Measurements from ENCODE around the gene POLE2. TPM values are rescaled to one million over a fixed set of nuclear protein-coding genes. Genes with fewer than 3 reads are reported as not detected.

The POLE2 gene
- total and polyA plus RNA-seq, 2 of the 13 experiments (the other 11 are each of a cell fraction or from before 2014, with no cell fraction given), result 16.6 to 37.0 TPM

DNA sequence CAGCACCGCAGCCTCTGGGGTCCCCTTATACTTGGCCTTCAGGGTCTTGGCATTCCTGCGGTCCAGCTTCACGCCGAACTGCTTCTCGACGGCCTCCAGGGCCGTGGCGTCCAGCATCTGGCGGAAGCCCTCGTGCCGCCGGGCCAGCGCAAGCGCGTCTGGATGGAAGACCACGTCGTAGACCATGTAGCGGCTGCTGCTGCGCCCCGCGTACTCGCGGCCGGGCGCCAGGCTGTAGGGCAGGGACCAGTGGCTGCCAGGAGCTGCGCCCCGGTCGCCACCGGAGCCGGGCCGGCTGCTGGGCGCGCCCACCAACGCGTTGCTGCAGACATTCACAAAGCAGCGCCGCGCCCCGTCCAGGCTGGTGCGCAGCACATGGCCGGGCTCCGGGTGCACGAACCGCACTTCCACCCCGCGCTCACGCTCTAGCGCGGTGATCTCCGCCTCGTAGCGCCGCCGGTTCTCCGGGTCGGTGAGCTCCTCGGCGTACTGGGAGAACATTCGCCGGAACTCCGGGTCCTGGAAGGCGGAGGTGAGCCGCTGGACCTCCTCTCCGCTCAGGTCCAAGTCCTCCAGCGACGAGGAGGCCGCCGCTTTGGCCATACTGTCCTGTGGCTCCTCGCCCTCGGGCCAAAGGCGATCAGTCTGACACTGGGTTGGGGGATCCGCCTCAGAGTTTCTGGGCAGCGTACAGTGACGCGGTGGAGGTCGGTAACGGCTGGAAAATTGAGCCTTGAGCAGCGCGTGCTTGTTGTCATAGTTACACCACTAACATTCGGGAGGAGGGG is 53.3 kb downstream of the POLE2 start, which contains the start of gene DNAAF2 (continued):
- TF ChIP-seq NCOR1 (IDR thresholded peaks at IDR 0.05; ENCODE audit: borderline replicate concordance, low read length), result no peak
- TF ChIP-seq NFKB2 (CRISPR knock-in tag; IDR thresholded peaks at IDR 0.05; ENCODE audit: borderline replicate concordance), result 0 out of 2 replicates have a peak, but pooled peaks have one; percentile 9
- TF ChIP-seq YEATS4 (CRISPR knock-in tag; IDR thresholded peaks at IDR 0.05; ENCODE audit: borderline replicate concordance), result peak; percentile 27; the same call in 1 of the 2 replicates
- no peak for TF ChIP-seq U2AF1 (optimal IDR thresholded peaks at IDR 0.05; ENCODE audit: low read depth, low read length)
- TF ChIP-seq NFE2 (CRISPR knock-in tag; IDR thresholded peaks at IDR 0.05), result no peak
- TF ChIP-seq PCBP2 (optimal IDR thresholded peaks at IDR 0.05; ENCODE audit: low read depth, low read length, poor library complexity, severe bottlenecking), result no peak
- TF ChIP-seq SPEN (CRISPR knock-in tag; IDR thresholded peaks at IDR 0.05; ENCODE audit: low read depth), result no peak; the same call in 1 of the 2 replicates
- TF ChIP-seq XBP1 (CRISPR knock-in tag; IDR thresholded peaks at IDR 0.05), result no peak
- TF ChIP-seq, protein P1, sequence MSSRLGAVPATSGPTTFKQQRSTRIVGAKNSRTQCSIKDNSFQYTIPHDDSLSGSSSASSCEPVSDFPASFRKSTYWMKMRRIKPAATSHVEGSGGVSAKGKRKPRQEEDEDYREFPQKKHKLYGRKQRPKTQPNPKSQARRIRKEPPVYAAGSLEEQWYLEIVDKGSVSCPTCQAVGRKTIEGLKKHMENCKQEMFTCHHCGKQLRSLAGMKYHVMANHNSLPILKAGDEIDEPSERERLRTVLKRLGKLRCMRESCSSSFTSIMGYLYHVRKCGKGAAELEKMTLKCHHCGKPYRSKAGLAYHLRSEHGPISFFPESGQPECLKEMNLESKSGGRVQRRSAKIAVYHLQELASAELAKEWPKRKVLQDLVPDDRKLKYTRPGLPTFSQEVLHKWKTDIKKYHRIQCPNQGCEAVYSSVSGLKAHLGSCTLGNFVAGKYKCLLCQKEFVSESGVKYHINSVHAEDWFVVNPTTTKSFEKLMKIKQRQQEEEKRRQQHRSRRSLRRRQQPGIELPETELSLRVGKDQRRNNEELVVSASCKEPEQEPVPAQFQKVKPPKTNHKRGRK (CRISPR knock-in tag; IDR thresholded peaks at IDR 0.05), result no peak
- TF ChIP-seq, protein P2, sequence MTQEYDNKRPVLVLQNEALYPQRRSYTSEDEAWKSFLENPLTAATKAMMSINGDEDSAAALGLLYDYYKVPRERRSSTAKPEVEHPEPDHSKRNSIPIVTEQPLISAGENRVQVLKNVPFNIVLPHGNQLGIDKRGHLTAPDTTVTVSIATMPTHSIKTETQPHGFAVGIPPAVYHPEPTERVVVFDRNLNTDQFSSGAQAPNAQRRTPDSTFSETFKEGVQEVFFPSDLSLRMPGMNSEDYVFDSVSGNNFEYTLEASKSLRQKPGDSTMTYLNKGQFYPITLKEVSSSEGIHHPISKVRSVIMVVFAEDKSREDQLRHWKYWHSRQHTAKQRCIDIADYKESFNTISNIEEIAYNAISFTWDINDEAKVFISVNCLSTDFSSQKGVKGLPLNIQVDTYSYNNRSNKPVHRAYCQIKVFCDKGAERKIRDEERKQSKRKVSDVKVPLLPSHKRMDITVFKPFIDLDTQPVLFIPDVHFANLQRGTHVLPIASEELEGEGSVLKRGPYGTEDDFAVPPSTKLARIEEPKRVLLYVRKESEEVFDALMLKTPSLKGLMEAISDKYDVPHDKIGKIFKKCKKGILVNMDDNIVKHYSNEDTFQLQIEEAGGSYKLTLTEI (CRISPR knock-in tag; conservative IDR thresholded peaks at IDR 0.05), result no peak
- peak; percentile 73; the same call in 1 of the 2 replicates for TF ChIP-seq CREB1 (IDR thresholded peaks at IDR 0.05)
- TF ChIP-seq CREB1 (CRISPR knock-in tag; IDR thresholded peaks at IDR 0.05), result no peak
- no peak for TF ChIP-seq NR2F6 (IDR thresholded peaks at IDR 0.05)
- TF ChIP-seq NR2F6 (CRISPR knock-in tag; IDR thresholded peaks at IDR 0.05), result 0 out of 2 replicates have a peak, but pooled peaks have one; percentile 13
- TF ChIP-seq MAFG (CRISPR knock-in tag; IDR thresholded peaks at IDR 0.05), result no peak
- peak; percentile 52 for TF ChIP-seq ZC3H13 (CRISPR knock-in tag; IDR thresholded peaks at IDR 0.05)
- no peak for TF ChIP-seq ZNF609 (CRISPR knock-in tag; IDR thresholded peaks at IDR 0.05; ENCODE audit: borderline replicate concordance)
- no peak for TF ChIP-seq NR3C1 (CRISPR knock-in tag; IDR thresholded peaks at IDR 0.05)
- TF ChIP-seq TMF1 (CRISPR knock-in tag; IDR thresholded peaks at IDR 0.05; ENCODE audit: low read depth), result peak; percentile 74; the same call in 1 of the 2 replicates
- TF ChIP-seq JUN (CRISPR knock-in tag; IDR thresholded peaks at IDR 0.05), result no peak
- no peak for TF ChIP-seq GATA4 (IDR thresholded peaks at IDR 0.05; ENCODE audit: borderline replicate concordance, low read depth)
- 0 out of 2 replicates have a peak, but pooled peaks have one; percentile 39 for TF ChIP-seq ZNF335 (CRISPR knock-in tag; IDR thresholded peaks at IDR 0.05)
- TF ChIP-seq ZSCAN21 (CRISPR knock-in tag; IDR thresholded peaks at IDR 0.05; ENCODE audit: borderline replicate concordance), result no peak; the same call in 1 of the 2 replicates
